Endodermal cell (in vitro differentiated cells): Measurements from ENCODE around the gene RNF145. TPM values are rescaled to one million over a fixed set of nuclear protein-coding genes. Genes with fewer than 3 reads are reported as not detected.

Source experiments
- DNase-seq: peaks from one replicate; pipeline ENCODE4 v3.0.0-alpha.2; 2017
- H3K27ac ChIP-seq: 2 replicates; pipeline ENCODE4 v1.5.1; 2013; ENCODE audit warnings: mild to moderate bottlenecking, low read depth, low read length, moderate library complexity
- H3K27me3 ChIP-seq: 2 replicates; pipeline ENCODE4 v1.6.1; 2013; ENCODE audit warnings: mild to moderate bottlenecking, low read length, moderate library complexity; ENCODE audit not compliant: insufficient read depth, control insufficient read depth, poor library complexity, severe bottlenecking
- H3K36me3 ChIP-seq: 2 replicates; pipeline ENCODE4 v1.7.0; 2013; ENCODE audit warnings: mild to moderate bottlenecking, low read length, moderate library complexity; ENCODE audit not compliant: control insufficient read depth, insufficient read depth
- H3K4me1 ChIP-seq: one replicate; pipeline ENCODE4 v1.7.0; 2013; ENCODE audit warnings: low read length; ENCODE audit not compliant: control insufficient read depth, insufficient read depth
- H3K4me3 ChIP-seq: 2 replicates; pipeline ENCODE4 v1.5.1; 2013; ENCODE audit warnings: mild to moderate bottlenecking, low read length, moderate library complexity
- H3K9ac ChIP-seq: 2 replicates; pipeline ENCODE4 v1.6.1; 2013; ENCODE audit warnings: mild to moderate bottlenecking, low read length, moderate library complexity; ENCODE audit not compliant: poor library complexity, severe bottlenecking; ENCODE audit errors: extremely low read depth
- H3K9me3 ChIP-seq: 2 replicates; pipeline ENCODE4 v1.6.1; 2013; ENCODE audit warnings: mild to moderate bottlenecking, low read length, moderate library complexity; ENCODE audit not compliant: control insufficient read depth
- H3K27ac Mint-ChIP-seq: 2 replicates; pipeline ENCODE4 v1.8.0; 2020; ENCODE audit warnings: mixed read lengths
- H3K27me3 Mint-ChIP-seq: 2 replicates; pipeline ENCODE4 v1.8.0; 2021; ENCODE audit warnings: mild to moderate bottlenecking, mixed read lengths; ENCODE audit not compliant: insufficient read depth
- H3K36me3 Mint-ChIP-seq: 2 replicates; pipeline ENCODE4 v1.8.0; 2020; ENCODE audit warnings: low read depth, mixed read lengths
- H3K4me1 Mint-ChIP-seq: 2 replicates; pipeline ENCODE4 v1.8.0; 2020; ENCODE audit warnings: mixed read lengths
- H3K4me3 Mint-ChIP-seq: 2 replicates; pipeline ENCODE4 v1.8.0; 2020; ENCODE audit warnings: mild to moderate bottlenecking, moderate library complexity, mixed read lengths
- H3K9me3 Mint-ChIP-seq: 2 replicates; pipeline ENCODE4 v1.8.0; 2020; ENCODE audit warnings: mild to moderate bottlenecking, mixed read lengths
- CTCF ChIP-seq: fragments of 200-600 bp; sonication (generic); conservative IDR thresholded peaks from 2 replicates; pipeline ENCODE4 v1.5.0; 2021; ENCODE audit warnings: antibody characterized with exemption, mild to moderate bottlenecking
- WGBS, 2 experiments: methylation state at CpG; one replicate each; pipeline versions ENCODE4 v1.1.5 to v1.1.7; 2013; ENCODE audit warnings: missing lambda C conversion rate in 2 of 2, mixed read lengths in 1 of 2; ENCODE audit not compliant: insufficient coverage in 1 of 2, insufficient read length in 1 of 2; 5-methylcytosine and 5-hydroxymethylcytosine counted together
- total RNA-seq, 2 donors: library from RNA; stranded (reverse); fragmentation: NEBNext Ultra II Directional in 1 of 2; extraction: Animal tissue kit (Norgen Biotek cat#: 25700) in 1 of 2; gene quantifications; 2 replicates in 1 of 2; 3 replicates in 1 of 2; pipeline ENCODE4 v1.2.1, GENCODE V29; 2021

Gene RNF145
- total RNA-seq, 2 donors from 2014 or later = 50.2 to 50.4 TPM

- DNase-seq = no peak
- WGBS, 2 experiments = 90% methylated on average over 3 of the region's 3 CpGs; no CpG with 5 or more reads in 1 of the 2 experiments
- Mint-ChIP-seq H3K36me3 (no peaks in the 10 kb centered on the region), H3K4me1 (peaks cover 5% of the 10 kb centered on the region), H3K27ac (no peak overlapping the region), H3K4me3 (no peak overlapping the region), H3K27me3 (no peaks in the 10 kb centered on the region), H3K9me3 (peaks cover 10% of the 10 kb centered on the region)
- peaks cover 8% of the 10 kb centered on the region for H3K9me3 ChIP-seq
- H3K27ac ChIP-seq = no peak overlapping the region
- no peak for TF ChIP-seq CTCF
- no peak overlapping the region for H3K9ac ChIP-seq
- H3K4me3 ChIP-seq = no peak overlapping the region
- no peaks in the 10 kb centered on the region for H3K4me1 ChIP-seq
- H3K36me3 ChIP-seq = no peaks in the 10 kb centered on the region
- no peaks in the 10 kb centered on the region for H3K27me3 ChIP-seq
These were observed 78.5 kb downstream of the RNF145 start for GRCh38 chr5:159130871-159131270.

- DNase-seq = no peak
- Mint-ChIP-seq H3K36me3 (no peaks in the 10 kb centered on the region), H3K27ac (no peak overlapping the region), H3K9me3 (peaks cover 16% of the 10 kb centered on the region), H3K4me1 (peaks cover 5% of the 10 kb centered on the region), H3K4me3 (no peak overlapping the region), H3K27me3 (no peaks in the 10 kb centered on the region)
- Histone ChIP-seq H3K36me3 (no peaks in the 10 kb centered on the region), H3K9me3 (peaks cover 8% of the 10 kb centered on the region), H3K4me1 (no peaks in the 10 kb centered on the region), H3K27me3 (no peaks in the 10 kb centered on the region), H3K9ac (no peak overlapping the region), H3K27ac (no peak overlapping the region), H3K4me3 (no peak overlapping the region)
- 83 to 88% methylated on average over 1 to 6 of the region's 6 CpGs for WGBS, 2 experiments
- TF ChIP-seq CTCF = no peak
These were observed 81.2 kb downstream of the RNF145 start for GRCh38 chr5:159128070-159128541.

GRCh38 chr5:159123700-159124099 is 85.7 kb downstream of the RNF145 start:
- Mint-ChIP-seq H3K27ac (no peak overlapping the region), H3K36me3 (no peaks in the 10 kb centered on the region), H3K4me3 (no peak overlapping the region), H3K27me3 (no peaks in the 10 kb centered on the region), H3K4me1 (peaks cover 5% of the 10 kb centered on the region), H3K9me3 (peaks cover 20% of the 10 kb centered on the region)
- no peak overlapping the region for H3K9ac ChIP-seq
- peaks cover 8% of the 10 kb centered on the region for H3K9me3 ChIP-seq
- no peak overlapping the region for H3K4me3 ChIP-seq
- no peaks in the 10 kb centered on the region for H3K36me3 ChIP-seq
- H3K27me3 ChIP-seq = no peaks in the 10 kb centered on the region
- no peaks in the 10 kb centered on the region for H3K4me1 ChIP-seq
- no peak for DNase-seq
- TF ChIP-seq CTCF = no peak
- 92 to 100% methylated on average over 3 of the region's 3 CpGs for WGBS, 2 experiments
- no peak overlapping the region for H3K27ac ChIP-seq
